H7 (cell line): ENCODE results near the gene ARMC10. TPM values are rescaled to one million over a fixed set of nuclear protein-coding genes. Genes with fewer than 3 reads are reported as not detected.
A peak's percentile ranks its signal among the peaks of the same experiment; 100 is the strongest.
"Not testable (repeated sequence)": the region's sequence is repeated elsewhere in the genome, so short reads cannot be mapped to it uniquely, and the experiment has no call there.

Experiments
- DNase-seq: peaks from one replicate; pipeline ENCODE4 v3.0.0; 2012
- H3K27me3 ChIP-seq: 2 replicates; pipeline ENCODE4 v1.6.0; 2011; ENCODE audit warnings: mild to moderate bottlenecking, low read length; ENCODE audit not compliant: control insufficient read depth, insufficient read depth
- H3K36me3 ChIP-seq: replicated peaks from 2 replicates; pipeline ENCODE4 v1.5.1; 2011; ENCODE audit warnings: low read length; ENCODE audit not compliant: control insufficient read depth, insufficient read depth
- H3K4me3 ChIP-seq: 2 replicates; pipeline ENCODE4 v1.5.1; 2011; ENCODE audit warnings: low read depth, mild to moderate bottlenecking, control low read depth, low read length, moderate library complexity; ENCODE audit not compliant: insufficient read depth
- total RNA-seq: library from RNA; depleted of rRNA; stranded (reverse); fragments of >200 nt; shearing (Covaris generic); gene quantifications from 2 replicates; pipeline ENCODE4 v1.2.3, GENCODE V29; 2014

Gene ARMC10
- total RNA-seq, 1 experiment from 2014 or later, result 36.9 TPM

- Histone ChIP-seq H3K36me3 (peaks cover 5% of the 10 kb centered on the region), H3K4me3 (no peak overlapping the region), H3K27me3 (no peaks in the 10 kb centered on the region)
- no peak for DNase-seq
Observed at GRCh38 chr7:103124429-103124979, 49.6 kb downstream of the ARMC10 start.

DNA sequence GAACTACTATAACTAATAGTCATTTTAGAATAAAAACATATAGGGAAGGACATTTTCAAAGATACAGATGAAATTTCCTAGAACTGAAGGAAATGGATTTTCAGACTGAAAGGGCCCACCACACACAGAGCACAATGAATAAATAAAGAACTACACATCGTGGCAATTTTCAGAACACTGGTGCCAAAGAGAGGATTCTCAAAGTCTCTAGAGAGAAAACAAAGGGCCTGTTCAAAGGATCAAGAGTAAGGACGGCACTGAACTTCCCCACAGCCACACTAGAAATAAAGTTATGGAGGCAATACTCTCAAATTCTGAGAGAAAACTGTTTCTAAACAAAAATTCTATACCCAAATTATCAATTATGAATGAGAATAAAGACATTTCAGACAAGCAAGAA is 52.1 kb downstream of the ARMC10 start:
- H3K27me3 ChIP-seq, result no peaks in the 10 kb centered on the region
- no peak for DNase-seq

DNA sequence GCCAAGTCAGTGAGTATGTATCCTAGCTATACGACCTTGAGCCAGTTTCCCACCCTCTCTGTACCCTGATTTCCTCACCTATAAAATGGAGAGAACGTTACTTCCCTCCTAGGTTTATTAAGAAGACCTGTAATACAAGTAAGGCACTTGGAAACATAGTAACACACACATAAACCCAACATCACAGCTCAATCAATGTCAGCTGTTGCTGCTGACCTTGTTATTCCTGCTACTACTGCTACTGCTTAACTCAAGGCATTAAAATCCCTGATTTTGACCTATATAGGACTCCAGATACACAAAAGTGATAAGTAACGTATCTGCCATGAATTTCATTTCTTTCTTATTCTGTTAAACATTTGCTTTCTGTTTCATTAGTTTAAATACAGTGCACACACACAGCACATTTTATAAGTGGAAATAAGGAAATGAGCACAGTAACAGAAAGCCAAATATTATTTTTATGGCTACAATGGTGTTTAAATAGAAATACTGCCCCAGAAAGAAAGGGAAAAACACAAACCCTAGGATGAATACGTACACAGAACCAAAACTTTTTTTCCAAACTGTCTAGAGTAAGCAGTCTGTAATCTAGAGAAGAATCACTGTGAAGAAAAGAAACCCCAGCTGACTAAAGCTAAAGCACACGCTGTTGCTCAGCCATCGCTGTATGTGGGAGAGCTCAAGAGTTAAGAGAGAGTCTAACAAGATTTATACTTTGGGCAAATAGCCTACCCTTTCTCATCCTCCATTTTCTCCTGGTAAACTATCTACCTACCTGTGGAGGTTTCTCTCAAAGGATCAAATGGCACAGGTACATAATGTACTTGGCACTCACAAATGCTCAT is 55.0 kb downstream of the ARMC10 start:
- Histone ChIP-seq H3K27me3 (no peaks in the 10 kb centered on the region), H3K36me3 (peaks cover 5% of the 10 kb centered on the region), H3K4me3 (no peak overlapping the region)
- no peak for DNase-seq

More for the DNA sequence above, 52.1 kb downstream of the ARMC10 start:
- H3K4me3 ChIP-seq, result no peak overlapping the region
- peaks cover 5% of the 10 kb centered on the region for H3K36me3 ChIP-seq

- Histone ChIP-seq H3K4me3 (no peak overlapping the region), H3K36me3 (peaks cover 3% of the 10 kb centered on the region)
- no peak for DNase-seq
Observed at GRCh38 chr7:103130901-103131624, 56.1 kb downstream of the ARMC10 start.

GRCh38 chr7:103132995-103133688 is 58.2 kb downstream of the ARMC10 start:
- H3K27me3 ChIP-seq, result no peaks in the 10 kb centered on the region
- DNase-seq, result no peak
- H3K36me3 ChIP-seq, result no peaks in the 10 kb centered on the region
- no peak overlapping the region for H3K4me3 ChIP-seq

More at GRCh38 chr7:103130901-103131624, 56.1 kb downstream of the ARMC10 start:
- H3K27me3 ChIP-seq, result no peaks in the 10 kb centered on the region

- no peak overlapping the region for H3K4me3 ChIP-seq
- H3K27me3 ChIP-seq, result no peaks in the 10 kb centered on the region
- no peaks in the 10 kb centered on the region for H3K36me3 ChIP-seq
- DNase-seq, result no peak
Observed at GRCh38 chr7:103134836-103135554, 60.1 kb downstream of the ARMC10 start.

DNA sequence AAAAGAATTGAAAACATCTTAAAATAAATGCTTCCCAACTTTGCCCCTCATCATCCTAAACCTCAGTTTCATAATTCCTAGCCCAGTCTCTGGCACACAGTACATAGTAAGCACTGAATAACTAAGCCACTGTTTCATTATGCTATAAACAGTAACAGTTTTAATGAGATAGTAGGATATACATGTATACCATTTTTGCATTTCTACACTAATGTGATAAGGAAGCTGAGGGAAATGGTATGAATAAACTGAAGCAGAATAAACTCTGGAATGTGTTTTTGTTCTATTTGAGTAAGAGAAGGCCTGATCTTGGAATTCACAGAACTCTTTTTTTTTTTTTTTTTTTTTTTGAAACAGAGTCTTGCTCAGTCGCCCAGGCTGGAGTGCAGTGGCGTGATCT is 65.1 kb downstream of the ARMC10 start:
- Histone ChIP-seq H3K36me3 (no peaks in the 10 kb centered on the region; the same call in 1 of the 2 replicates), H3K4me3 (no peak overlapping the region), H3K27me3 (no peaks in the 10 kb centered on the region)
- no peak for DNase-seq

GRCh38 chr7:103140685-103141084 is 65.7 kb downstream of the ARMC10 start:
- no peak overlapping the region for H3K4me3 ChIP-seq
- no peaks in the 10 kb centered on the region for H3K27me3 ChIP-seq
- no peaks in the 10 kb centered on the region; the same call in 1 of the 2 replicates for H3K36me3 ChIP-seq
- no peak for DNase-seq

GRCh38 chr7:103141753-103142404 is 66.9 kb downstream of the ARMC10 start:
- Histone ChIP-seq H3K27me3 (no peaks in the 10 kb centered on the region), H3K4me3 (no peak overlapping the region), H3K36me3 (no peaks in the 10 kb centered on the region; the same call in 1 of the 2 replicates)
- peak; percentile 10 for DNase-seq

- H3K27me3 ChIP-seq, result no peaks in the 10 kb centered on the region
- H3K4me3 ChIP-seq, result no peak overlapping the region
- no peak for DNase-seq
- no peaks in the 10 kb centered on the region; the same call in 1 of the 2 replicates for H3K36me3 ChIP-seq
Observed at GRCh38 chr7:103142494-103142893, 67.6 kb downstream of the ARMC10 start.

- no peak for DNase-seq
- Histone ChIP-seq H3K27me3 (no peaks in the 10 kb centered on the region), H3K36me3 (no peaks in the 10 kb centered on the region; the same call in 1 of the 2 replicates), H3K4me3 (no peak overlapping the region)
Observed at GRCh38 chr7:103143868-103144267, 68.9 kb downstream of the ARMC10 start.

DNA sequence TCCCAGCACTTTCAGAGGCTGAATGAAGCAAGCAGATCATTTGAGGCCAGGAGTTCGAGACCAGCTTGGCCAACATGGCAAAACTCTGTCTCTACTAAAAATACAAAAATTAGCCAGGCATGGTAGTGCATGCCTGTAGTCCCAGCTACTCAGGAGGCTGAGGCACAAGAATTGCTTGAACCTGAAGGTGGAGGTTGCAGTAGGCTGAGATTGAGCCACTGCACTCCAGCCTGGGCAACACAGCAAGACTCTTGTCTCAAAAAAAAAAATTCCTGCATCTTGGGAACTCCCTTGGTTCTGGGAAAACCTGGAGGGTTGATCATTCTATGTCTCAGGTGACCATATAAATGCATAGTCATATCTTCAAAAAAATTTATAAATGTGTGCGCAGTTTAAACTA is 69.8 kb downstream of the ARMC10 start:
- not testable (repeated sequence) for H3K36me3 ChIP-seq, DNase-seq, H3K4me3 ChIP-seq, H3K27me3 ChIP-seq

DNA sequence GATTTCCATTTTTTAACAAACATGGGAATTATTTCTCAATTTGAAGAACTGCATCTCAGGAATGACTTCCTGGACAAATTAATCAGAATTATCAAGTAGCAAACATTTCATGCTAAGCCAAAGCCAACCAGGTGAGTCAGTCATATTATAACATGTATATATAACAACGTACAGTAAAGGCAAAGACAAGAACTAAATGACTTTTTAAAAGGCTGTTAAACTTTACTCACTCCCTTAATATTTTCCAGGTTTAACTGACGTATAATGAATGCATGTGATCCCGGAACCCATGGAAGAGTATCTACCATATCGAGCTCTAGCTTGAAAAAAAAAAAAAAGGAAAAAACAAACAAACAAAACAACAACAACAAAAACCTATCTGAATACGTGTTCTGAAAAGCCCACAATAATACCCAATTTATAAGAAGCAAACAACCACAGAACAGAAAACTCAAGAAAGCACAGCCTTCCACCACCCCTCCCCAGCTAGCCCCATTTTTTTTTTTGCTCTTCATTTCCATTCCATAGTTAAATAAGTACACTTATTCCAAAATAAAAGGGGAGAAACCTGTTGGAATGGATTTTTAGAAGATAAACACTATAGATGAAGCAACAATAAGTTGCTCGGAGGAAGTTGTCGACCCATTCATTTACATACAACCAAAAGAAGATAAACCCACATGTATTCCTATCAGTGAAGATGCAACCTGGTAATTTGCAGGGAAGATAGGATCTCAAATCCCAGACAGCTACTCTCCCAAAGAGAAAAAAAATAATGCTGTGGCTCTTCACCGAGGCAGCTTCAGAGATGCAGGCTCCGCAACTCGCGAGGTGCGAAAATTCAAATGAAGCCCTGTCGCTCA is 73.4 kb downstream of the ARMC10 start:
- peak; percentile 13 for DNase-seq
- H3K4me3 ChIP-seq, result peak overlapping the region; percentile 78
- H3K27me3 ChIP-seq, result no peaks in the 10 kb centered on the region
- H3K36me3 ChIP-seq, result no peaks in the 10 kb centered on the region
